Epithelial cell of proximal tubule (primary cell): Measurements from ENCODE around the gene MAP3K19. TPM values are rescaled to one million over a fixed set of nuclear protein-coding genes. Genes with fewer than 3 reads are reported as not detected.

Experiments
- DNase-seq: peaks from one replicate; pipeline ENCODE4 v3.0.0-alpha.2; 2011; ENCODE audit warnings: low read depth
- H3K4me3 ChIP-seq: 2 replicates; pipeline ENCODE4 v1.5.1; 2011; ENCODE audit warnings: low read depth, mild to moderate bottlenecking, low read length
- CTCF ChIP-seq: conservative IDR thresholded peaks from 2 replicates; pipeline ENCODE4 v1.5.1; 2012; ENCODE audit warnings: low read depth, mild to moderate bottlenecking, low read length
- total RNA-seq: library from RNA; depleted of rRNA; stranded (reverse); fragments of >200 nt; gene quantifications from 2 replicates; pipeline ENCODE4 v1.2.3, GENCODE V29; 2015

Gene MAP3K19
- total RNA-seq, 1 donor from 2014 or later: not detected

DNA sequence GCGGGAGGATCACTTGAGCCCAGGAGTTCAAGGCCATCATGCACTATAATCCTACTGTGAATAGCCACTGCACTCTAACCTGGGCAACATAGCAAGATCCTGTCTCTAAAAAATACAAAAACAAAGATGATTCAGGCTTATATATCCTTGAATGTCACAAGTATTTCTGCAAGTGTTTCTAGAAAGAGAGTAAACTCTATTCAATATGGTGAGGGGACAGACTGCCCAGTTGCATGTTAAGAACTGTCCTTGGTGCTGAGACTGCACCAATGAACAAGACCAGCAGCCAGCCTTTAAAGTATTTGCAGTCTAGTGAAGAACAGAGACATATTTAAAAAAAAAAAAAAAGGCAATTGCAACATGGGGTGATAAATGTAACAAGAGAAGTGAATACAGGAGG lies 16.4 kb downstream of the MAP3K19 start:
- no peak for DNase-seq
- no peak for TF ChIP-seq CTCF
- H3K4me3 ChIP-seq: no peak overlapping the region

GRCh38 chr2:135029481-135030134 lies 17.6 kb downstream of the MAP3K19 start:
- no peak overlapping the region for H3K4me3 ChIP-seq
- no peak for TF ChIP-seq CTCF
- DNase-seq: no peak

GRCh38 chr2:135023886-135024485 lies 23.3 kb downstream of the MAP3K19 start:
- TF ChIP-seq CTCF: no peak
- no peak for DNase-seq
- H3K4me3 ChIP-seq: no peak overlapping the region

GRCh38 chr2:135022952-135023880 lies 24.0 kb downstream of the MAP3K19 start:
- TF ChIP-seq CTCF: no peak
- no peak for DNase-seq

GRCh38 chr2:135021618-135022017 lies 25.6 kb downstream of the MAP3K19 start:
- DNase-seq: no peak
- TF ChIP-seq CTCF: no peak
- H3K4me3 ChIP-seq: no peak overlapping the region

More at GRCh38 chr2:135022952-135023880, 24.0 kb downstream of the MAP3K19 start:
- no peak overlapping the region for H3K4me3 ChIP-seq

DNA sequence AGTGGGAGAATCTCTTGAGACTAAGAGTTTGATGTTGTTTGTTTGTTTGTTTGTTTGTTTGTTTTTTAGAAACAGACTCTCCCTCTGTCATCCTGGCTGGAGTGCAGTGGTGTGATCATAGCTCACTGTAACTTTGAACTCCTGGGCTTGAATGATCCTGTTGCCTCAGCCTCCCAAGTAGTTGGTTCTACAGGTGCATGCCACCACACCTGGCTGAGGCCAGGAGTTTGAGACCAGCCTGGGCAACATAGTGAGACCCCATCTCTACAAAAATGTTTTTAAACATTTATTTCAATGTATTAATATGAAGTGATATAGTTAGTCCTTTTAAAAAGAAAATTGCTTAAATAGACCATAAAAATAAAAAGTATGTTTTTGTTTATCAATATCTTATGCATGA lies 35.6 kb downstream of the MAP3K19 start:
- TF ChIP-seq CTCF: no peak
- no peak for DNase-seq
- no peak overlapping the region for H3K4me3 ChIP-seq
